SH-SY5Y (cell line): ENCODE data around the gene MS4A7.

Source experiments
- GATA2 ChIP-seq: IDR thresholded peaks from 2 replicates; pipeline ENCODE4 v1.6.1; 2011; ENCODE audit warnings: mild to moderate bottlenecking, low read depth, low read length
- GATA3 ChIP-seq: IDR thresholded peaks from 2 replicates; pipeline ENCODE4 v1.6.1; 2011; ENCODE audit warnings: low read depth, mild to moderate bottlenecking, low read length, moderate library complexity

Gene MS4A7

DNA sequence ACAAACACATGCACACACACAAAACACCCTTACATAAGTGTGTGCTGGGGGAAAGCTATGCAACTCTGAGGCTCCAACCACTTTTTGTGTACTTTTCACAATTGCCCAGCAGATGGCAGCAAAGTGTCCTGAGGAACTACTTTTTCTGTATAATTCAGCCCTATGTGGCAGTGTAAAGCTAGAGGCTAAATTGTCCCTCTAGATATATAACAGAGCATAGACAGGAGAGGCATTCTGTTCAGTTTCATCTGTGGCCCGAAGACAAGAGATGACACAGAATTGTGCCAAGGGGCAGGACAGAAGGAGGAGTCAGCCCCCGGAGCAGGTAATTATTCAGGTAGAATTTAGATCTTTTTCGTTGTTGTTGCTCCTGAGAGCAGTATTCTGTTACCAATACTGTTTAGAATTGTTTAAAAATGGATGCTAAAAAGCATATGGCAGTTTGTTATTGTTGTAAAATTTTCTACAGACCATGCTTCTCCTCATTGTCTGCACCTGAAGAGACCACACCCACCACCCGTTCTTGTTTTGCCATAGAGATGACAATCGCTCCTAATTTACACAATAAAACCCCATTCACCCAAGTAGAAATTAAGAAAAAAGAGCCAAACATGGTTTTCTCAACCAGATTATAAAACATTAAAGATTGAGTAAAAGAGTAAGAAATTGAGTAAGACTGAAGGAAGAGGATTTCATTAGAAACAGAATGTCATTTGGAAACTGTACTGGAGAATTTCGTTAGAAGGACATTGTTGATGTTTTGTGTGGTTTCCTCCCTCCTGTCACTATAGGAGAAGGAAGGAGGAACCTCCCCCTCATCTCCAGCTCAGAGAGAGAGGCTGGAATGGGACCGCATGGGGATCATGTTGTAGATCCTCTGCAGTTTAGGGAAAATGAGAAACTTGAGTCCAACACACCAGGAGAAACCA is 14.5 kb upstream of the MS4A7 start:
- TF ChIP-seq GATA2 = no peak
- no peak for TF ChIP-seq GATA3

GRCh38 chr11:60367009-60367408 is 11.3 kb upstream of the MS4A7 start:
- no peak for TF ChIP-seq GATA3
- no peak for TF ChIP-seq GATA2

DNA sequence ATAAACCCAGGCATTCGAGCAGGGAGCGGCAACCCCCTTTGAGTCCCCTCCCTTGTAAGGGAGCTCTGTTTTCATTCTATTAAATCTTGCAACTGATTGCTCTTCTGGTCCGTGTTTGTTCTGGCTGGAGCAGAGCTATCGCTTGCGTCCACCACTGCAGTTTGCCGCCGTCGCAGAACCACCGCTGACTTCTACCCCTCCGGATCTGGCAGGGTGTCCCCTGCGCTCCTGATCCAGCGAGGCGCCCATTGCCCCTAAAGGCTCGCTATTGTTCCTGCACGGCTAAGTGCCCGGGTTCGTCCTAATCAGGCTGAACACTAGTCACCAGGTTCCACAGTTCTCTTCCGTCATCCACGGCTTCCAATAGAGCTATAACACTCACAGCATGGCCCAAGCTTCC is 10.4 kb upstream of the MS4A7 start:
- TF ChIP-seq GATA3 (no peak), GATA2 (no peak)

GRCh38 chr11:60370252-60370810 is 8.0 kb upstream of the MS4A7 start:
- TF ChIP-seq GATA2 (no peak), GATA3 (no peak)

- TF ChIP-seq GATA3 (no peak), GATA2 (no peak)
Observed at GRCh38 chr11:60370811-60371298, 7.5 kb upstream of the MS4A7 start.

DNA sequence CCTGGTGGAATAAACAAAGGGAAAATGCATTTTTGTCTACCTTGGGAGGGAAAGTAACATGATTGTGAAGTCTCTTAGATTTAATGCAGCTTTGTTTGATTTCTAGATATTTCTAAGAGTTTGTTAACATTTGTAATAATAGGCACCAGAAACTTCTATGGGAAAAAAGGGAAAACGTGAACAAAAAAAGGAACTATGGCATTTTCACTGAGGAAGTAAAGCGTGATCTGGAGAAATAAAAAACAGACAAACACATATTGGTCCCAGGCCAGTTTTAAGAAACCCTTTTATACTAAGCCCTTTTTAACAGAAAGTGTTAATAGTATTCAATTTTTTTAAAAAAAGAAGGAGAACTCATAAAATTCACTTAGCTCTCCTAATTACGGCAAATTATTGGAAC is 6.9 kb upstream of the MS4A7 start:
- TF ChIP-seq GATA3 (no peak), GATA2 (no peak)

- TF ChIP-seq GATA3 (no peak), GATA2 (no peak)
Observed at GRCh38 chr11:60371854-60372253, 6.5 kb upstream of the MS4A7 start.

GRCh38 chr11:60372767-60373166 is 5.6 kb upstream of the MS4A7 start:
- TF ChIP-seq GATA3 = no peak
- no peak for TF ChIP-seq GATA2

- TF ChIP-seq GATA2 (no peak), GATA3 (no peak)
Observed at GRCh38 chr11:60375316-60375715, 3.0 kb upstream of the MS4A7 start.

DNA sequence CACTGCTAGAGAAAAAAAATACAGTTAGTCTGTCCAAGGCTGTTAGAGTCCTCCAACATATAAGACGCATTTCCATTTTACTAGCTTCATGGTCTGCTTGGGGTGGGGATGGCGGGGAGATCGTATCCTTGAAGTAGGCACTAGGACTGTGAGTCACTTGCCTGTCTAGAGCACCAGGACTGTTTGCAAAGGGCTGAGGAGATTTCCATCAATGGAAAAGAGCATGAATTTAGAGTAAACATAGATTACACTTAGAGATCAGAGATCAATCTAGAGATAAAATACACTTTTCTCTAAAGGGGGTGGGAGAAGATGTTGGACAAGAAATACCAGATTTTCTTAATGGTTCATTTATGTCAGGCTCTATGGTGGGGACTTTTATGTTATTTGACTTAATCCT is 1.7 kb upstream of the MS4A7 start:
- TF ChIP-seq GATA3 = no peak

DNA sequence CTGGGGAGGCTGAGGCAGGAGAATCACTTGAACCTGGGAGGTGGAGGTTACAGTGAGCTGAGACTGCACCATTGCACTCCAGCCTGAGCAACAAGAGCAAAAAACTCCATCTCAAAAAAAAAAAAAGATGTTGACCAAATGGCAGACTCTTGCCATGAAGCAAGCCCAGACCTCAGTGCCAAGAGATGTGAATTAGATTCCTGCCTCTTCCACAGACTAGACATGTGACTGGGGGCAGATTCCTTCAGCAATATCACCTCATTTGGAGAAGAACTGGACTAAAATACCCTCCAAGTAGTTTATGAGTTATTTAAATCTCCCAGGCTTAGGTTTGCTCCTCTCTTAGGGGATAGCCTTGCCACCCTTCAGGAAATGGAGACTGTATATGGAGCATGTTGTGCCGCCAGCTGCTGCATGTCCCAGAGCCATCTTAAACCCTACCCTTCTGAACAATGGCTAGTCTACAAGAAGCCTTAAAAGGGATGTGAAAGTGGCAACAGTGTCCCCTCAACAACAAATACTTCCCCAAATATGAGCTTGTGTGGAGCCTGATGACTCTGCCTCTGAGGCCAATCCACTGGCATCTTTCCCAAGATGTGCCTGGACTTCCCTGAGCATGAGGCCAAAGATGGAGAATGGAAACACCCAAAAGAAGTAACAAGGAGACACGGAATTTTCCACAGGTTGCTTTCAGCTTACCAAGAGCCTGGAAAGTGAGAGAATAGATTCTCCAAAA is 763 bp upstream of the MS4A7 start:
- TF ChIP-seq GATA3 (no peak), GATA2 (no peak)

- TF ChIP-seq GATA2 (no peak), GATA3 (no peak)
Observed at GRCh38 chr11:60389279-60389910, 11.1 kb downstream of the MS4A7 start.

- TF ChIP-seq GATA2 = no peak
- no peak for TF ChIP-seq GATA3
Observed at GRCh38 chr11:60390419-60390818, 12.1 kb downstream of the MS4A7 start.

DNA sequence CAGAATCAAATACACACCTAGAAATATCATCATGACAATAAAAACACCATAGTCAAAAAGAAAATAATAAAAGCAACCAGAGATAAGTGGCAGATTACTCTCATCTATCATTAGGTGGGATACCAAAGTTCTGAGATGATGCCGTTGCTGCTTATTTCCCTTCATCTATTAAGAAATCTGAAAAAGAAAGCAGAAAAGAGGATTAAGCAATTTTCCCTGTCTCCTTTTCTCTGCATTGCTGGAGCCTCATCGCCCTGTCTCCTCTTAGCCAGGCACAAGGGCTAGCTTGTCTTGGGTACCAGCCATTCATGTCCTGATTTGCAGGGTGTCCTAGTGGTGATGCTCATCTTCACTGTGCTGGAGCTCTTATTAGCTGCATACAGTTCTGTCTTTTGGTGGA is 14.0 kb downstream of the MS4A7 start:
- TF ChIP-seq GATA2 = no peak
- no peak for TF ChIP-seq GATA3
